EL (cell line): ENCODE data around the gene HSFX3.
"Not testable (repeated sequence)": the region's sequence is repeated elsewhere in the genome, so short reads cannot be mapped to it uniquely, and the experiment has no call there.

Experiments
- DNase-seq: peaks from one replicate; pipeline ENCODE4 v3.0.0-alpha.2; 2016

The HSFX3 gene

GRCh38 chrX:149513825-149514428 is 35.8 kb downstream of the HSFX3 start:
- no peak for DNase-seq

- DNase-seq, result peak; percentile 42
Measured at GRCh38 chrX:149512225-149512885, 37.4 kb downstream of the HSFX3 start.

GRCh38 chrX:149511081-149511480 is 38.6 kb downstream of the HSFX3 start:
- no peak for DNase-seq

GRCh38 chrX:149510386-149510785 is 39.3 kb downstream of the HSFX3 start:
- DNase-seq, result no peak

- no peak for DNase-seq
Measured at GRCh38 chrX:149508467-149508866, 41.3 kb downstream of the HSFX3 start.

- no peak for DNase-seq
Measured at GRCh38 chrX:149506349-149506748, 43.4 kb downstream of the HSFX3 start.

- DNase-seq, result no peak
Measured at GRCh38 chrX:149505671-149506070, 44.1 kb downstream of the HSFX3 start.

- peak; percentile 85 for DNase-seq
Measured at GRCh38 chrX:149504915-149505651, 44.6 kb downstream of the HSFX3 start, which contains the start of gene IDS. TSS of gene IDS (minus strand) at chrX:149505306. CDS start at chrX:149505137, 169 bp downstream.

DNA sequence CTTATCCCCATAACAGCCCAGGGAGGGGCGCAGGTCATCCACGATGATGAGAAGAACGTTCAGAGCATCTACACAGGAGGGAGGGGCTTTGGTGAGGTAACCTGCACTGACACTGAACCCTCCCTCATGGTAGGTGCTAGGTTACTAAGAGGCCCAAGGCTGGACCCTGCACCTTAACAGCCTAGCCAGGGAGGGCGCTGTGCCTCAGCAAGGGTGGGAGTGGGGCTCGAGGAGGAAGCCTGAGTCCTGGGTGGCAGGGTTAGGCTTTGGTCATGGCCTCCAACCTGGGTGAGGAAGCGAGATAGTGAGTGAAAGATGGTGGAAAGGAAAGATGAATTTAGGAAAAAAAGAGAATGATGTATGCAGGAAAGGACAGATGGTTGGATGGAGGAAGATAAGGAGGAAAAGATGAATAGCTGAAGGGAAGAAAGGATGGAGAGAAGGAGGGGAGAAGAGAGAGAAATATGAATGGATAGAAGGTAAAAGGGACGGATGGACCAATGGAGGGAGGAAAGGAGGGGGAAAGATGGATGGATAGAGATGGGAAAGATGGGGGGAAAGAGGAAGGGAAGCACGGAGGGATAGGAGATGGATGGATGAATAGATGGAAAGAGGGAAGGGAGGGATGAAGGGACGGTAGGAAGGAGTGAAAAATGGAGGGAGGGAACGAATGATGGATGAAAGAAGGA is 45.4 kb downstream of the HSFX3 start:
- peak; percentile 27 for DNase-seq

DNA sequence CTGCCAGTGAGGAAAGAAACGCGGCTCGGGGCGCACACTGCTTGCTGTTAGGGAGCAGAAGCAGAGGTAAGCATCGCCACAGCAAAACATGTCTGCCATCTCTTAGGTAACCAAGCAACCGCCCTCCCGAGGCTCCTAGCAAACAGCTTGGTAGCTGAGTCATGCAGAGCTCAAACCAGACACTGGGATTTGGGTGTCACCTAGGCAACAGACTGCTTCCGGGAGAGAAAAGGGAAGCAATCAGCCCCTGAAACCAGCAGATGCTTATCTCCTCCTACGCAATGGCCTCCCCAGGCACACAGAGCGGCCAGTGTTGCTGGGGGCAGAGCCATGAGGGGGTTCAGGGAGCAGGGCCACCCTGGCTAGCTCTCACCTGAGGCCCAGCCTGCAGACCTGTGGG is 46.3 kb downstream of the HSFX3 start:
- DNase-seq, result peak; percentile 36

- DNase-seq, result not testable (repeated sequence)
Measured at GRCh38 chrX:149502923-149503322, 46.8 kb downstream of the HSFX3 start.

GRCh38 chrX:149499766-149500165 is 50.0 kb downstream of the HSFX3 start:
- no peak for DNase-seq

- no peak for DNase-seq
Measured at GRCh38 chrX:149498767-149499166, 51.0 kb downstream of the HSFX3 start.
